Gastrocnemius medialis (tissue), 4 donors: ENCODE measurements around the gene TK1.

Experiments used
- POLR2A ChIP-seq, 2 donors: fragments of 450-650 bp; IDR thresholded peaks; one replicate each; pipeline ENCODE4 v1.6.1; 2017; ENCODE audit warnings: antibody characterized with exemption in 2 of 2, mild to moderate bottlenecking in 2 of 2, moderate library complexity in 2 of 2
- TF ChIP-seq, protein P1 (sequence below), 5 experiments: fragments of 450-650 bp in 3 of 5; fragments of 200-600 bp in 2 of 5; sonication (generic) in 2 of 5; IDR thresholded peaks in 4 of 5; conservative IDR thresholded peaks in 1 of 5; 1 replicate in 4 of 5; 2 replicates in 1 of 5; pipeline ENCODE4 v1.5.1; 2016 to 2019; ENCODE audit warnings: antibody characterized with exemption in 5 of 5, mild to moderate bottlenecking in 3 of 5, moderate library complexity in 3 of 5

DNA sequence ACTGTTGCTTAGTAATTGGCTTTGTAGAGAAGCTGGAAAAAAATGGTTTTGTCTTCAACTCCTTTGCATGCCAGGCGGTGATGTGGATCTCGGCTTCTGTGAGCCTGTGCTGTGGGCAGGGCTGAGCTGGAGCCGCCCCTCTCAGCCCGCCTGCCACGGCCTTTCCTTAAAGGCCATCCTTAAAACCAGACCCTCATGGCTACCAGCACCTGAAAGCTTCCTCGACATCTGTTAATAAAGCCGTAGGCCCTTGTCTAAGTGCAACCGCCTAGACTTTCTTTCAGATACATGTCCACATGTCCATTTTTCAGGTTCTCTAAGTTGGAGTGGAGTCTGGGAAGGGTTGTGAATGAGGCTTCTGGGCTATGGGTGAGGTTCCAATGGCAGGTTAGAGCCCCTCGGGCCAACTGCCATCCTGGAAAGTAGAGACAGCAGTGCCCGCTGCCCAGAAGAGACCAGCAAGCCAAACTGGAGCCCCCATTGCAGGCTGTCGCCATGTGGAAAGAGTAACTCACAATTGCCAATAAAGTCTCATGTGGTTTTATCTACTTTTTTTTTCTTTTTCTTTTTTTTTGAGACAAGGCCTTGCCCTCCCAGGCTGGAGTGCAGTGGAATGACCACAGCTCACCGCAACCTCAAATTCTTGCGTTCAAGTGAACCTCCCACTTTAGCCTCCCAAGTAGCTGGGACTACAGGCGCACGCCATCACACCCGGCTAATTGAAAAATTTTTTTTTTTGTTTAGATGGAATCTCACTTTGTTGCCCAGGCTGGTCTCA is 38.4 kb upstream of the TK1 start:
- TF ChIP-seq, protein P1, sequence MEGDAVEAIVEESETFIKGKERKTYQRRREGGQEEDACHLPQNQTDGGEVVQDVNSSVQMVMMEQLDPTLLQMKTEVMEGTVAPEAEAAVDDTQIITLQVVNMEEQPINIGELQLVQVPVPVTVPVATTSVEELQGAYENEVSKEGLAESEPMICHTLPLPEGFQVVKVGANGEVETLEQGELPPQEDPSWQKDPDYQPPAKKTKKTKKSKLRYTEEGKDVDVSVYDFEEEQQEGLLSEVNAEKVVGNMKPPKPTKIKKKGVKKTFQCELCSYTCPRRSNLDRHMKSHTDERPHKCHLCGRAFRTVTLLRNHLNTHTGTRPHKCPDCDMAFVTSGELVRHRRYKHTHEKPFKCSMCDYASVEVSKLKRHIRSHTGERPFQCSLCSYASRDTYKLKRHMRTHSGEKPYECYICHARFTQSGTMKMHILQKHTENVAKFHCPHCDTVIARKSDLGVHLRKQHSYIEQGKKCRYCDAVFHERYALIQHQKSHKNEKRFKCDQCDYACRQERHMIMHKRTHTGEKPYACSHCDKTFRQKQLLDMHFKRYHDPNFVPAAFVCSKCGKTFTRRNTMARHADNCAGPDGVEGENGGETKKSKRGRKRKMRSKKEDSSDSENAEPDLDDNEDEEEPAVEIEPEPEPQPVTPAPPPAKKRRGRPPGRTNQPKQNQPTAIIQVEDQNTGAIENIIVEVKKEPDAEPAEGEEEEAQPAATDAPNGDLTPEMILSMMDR (IDR thresholded peaks at IDR 0.05 in 4 of 5, conservative IDR thresholded peaks at IDR 0.05 in 1 of 5): no peak
- TF ChIP-seq POLR2A (IDR thresholded peaks at IDR 0.05): no peak
